ENCODE results near the gene KRTAP10-1.

GRCh38 chr21:44548381-44548780 lies 8.4 kb upstream of the KRTAP10-1 start:
- TF ChIP-seq CTCF (IDR thresholded peaks at IDR 0.05) (no peak), POLR2A (IDR thresholded peaks at IDR 0.05) (no peak)

All from uterus (tissue), 2 donors.